ENCODE data around the gene PSMD1.

Gene PSMD1

GRCh38 chr2:231219289-231219688 is 162.6 kb downstream of the PSMD1 start:
- DNase-seq: no peak

DNA sequence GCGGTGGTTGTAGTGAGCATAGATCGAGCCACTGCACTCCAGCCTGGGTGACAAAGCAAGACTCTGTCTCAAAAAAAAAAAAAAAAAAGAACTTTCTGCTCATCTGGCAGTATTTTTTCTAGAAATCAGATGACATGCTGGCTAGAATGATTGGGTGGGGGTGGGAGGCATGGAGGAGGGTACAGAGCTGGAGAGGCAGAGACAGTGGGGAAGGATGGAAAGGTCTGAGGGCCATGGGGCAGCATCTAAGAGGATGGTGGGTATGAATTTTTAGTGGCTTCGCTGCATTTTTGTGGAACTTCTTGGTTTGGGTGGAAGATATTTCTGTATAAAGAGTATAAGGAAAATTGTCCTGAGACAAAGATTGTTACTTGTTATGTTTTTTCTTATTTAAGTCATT is 165.1 kb downstream of the PSMD1 start:
- DNase-seq: no peak

Data from NCI-H1092 treated with DMSO at 0.1 percent for 48 hours (cell line).